Measurements from ENCODE around the gene C5orf24.
"Not testable (repeated sequence)": the region's sequence is repeated elsewhere in the genome, so short reads cannot be mapped to it uniquely, and the experiment has no call there.

C5orf24 gene

DNA sequence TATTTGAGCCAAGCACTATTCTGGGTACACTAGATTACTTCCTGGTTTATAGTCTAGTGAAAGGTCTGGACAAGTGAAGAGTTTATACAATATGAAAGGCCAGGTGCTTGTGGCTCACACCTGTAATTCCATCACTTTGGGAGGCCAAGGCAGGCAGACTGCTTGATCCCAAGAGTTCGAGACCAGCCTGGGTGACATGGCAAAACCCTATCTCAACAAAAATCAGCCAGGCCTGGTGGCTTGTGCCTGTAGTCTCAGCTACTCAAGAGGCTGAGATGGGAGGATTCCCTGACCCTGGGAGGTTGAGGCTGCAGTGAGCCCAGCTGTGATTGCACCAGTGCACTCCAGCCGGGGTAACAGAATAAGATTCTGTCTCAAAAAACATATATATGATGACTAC lies 18.9 kb downstream of the C5orf24 start:
- no peak for DNase-seq

DNA sequence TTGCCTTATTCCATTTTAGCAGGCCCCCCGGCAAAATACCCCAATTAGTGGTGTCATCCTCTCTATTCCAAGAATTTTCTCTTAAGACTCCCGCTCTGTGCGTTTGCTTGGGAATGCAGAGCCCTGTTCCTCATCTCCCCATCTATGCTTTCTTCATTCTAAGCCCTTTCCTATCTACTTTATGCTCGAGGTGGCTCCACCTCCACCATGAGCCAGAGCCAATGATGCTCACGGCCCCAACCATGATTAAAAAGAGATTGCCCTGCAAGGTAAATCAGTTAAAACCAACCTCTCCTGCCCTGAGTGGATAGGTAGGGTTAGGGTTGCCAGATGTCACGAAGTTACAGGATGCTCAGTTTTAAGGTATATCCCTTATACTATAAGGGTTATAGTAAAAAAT lies 27.7 kb downstream of the C5orf24 start:
- DNase-seq: no peak

DNA sequence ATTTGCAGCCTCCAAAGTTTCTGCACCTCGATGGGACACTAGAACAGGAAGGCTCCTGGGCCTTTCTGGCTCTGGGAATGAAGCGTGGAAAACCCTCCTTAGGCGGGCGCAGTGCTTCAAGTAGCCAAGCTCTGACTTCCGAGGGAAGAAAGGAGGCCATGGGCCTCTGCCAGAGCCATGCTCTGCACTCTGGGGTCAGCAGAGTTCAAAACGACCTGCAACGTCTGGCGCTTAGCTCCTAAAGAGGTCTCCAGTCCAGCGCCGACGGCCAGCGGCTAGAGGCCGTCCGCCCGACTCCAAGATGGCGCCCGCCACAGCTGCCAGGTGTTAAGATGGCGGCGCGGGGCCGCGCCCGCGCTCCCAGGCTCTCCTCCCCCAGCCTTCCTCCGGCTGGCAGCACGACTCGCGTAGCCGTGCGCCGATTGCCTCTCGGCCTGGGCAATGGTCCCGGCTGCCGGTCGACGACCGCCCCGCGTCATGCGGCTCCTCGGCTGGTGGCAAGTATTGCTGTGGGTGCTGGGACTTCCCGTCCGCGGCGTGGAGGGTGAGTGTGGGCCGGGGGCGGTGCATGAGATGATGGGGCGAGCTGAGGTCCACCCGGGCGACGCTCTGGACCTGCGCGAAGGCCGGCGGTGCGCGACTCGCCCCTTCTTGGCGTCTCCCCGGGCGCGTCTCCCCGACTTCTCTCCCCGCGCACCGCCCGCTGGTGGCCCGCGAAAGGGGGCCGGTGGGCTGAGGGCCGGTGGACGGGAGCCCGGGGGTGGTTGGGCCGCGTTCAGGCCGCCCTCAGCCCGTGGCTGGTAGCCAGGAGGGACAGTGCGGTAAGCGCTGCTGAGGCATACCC lies 28.4 kb downstream of the C5orf24 start, which contains the start of gene TXNDC15:
Gene TXNDC15, plus strand, starts transcription at position 385 of the 844 bp plus-strand sequence. Its CDS starts 57 bp downstream, at position 442.
- peak; percentile 45 for DNase-seq

DNA sequence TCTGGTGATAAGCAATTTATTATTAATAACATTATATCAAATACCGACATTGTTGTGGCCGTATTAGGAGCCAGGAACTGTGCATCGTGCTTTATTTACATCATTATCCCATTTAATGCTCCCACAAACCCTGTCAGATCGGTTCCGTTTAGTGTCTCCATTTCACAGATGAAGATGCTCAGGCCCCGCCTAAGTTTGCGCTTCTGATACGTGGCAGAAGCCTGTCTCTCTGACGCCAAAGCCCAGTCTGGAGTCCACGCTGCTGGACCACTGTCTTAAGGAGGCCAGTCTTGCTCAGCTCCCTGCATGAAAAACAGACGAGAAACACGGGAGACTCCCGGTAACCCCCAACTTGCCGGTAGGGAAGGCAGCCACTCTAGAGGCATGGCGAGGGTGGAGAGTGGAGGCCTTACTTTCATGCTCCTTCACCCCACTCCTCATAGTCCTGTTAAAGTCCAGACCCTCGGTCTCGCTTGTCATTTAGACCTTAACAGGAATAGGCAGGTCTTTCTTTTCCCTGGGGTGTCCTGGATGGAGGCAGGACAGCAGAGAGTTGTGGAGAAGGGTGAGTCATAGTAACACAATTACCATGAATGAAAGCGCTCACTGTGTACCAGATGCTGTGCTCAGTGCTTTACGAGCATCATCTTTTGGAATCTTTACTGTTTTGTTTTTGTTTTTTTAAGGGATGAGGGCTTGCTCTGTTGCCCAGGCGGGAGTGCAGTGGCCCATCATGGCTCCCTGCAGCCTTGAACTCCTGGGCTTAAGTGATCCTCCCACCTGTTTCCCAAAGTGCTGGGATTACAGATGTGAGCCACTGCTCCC lies 29.3 kb downstream of the C5orf24 start:
- no peak for DNase-seq

DNA sequence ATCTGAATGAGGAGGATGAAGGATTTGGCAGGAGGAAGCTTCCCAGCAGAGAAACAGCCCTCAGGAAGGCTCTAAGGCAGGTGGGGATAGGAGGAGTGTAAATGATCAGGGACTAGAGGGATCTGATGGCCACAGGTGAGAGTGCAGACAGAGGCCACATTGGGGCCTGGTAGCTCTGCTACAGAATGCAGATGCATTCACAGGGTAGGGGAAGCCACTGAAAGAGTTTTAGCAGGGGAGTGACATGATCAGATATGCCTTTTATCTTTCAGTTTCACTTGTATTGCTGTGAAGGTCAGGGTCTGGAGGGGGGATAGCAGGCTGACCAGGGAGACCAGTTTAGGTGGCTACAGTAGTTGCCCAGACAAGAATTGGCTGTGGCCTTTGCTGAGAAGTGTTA lies 31.4 kb downstream of the C5orf24 start:
- no peak for DNase-seq

DNA sequence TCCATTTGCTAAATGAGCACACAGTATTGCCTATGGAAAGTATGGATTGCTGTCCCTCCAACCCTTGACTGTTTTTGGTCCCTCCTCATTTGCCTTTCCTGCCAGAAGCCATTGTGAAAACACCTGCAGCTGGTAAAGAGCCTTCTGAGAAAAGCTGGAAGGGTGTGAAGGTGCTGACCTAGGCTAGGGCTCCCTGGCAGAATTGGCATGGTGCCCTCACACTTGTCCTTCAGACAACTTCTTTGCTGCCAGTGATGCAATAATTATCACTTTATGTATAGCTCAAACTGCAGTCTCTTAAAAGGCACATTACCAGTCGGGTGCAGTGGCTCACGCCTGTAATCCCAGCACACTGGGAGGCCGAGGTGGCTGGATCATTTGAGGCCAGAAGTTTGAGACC lies 32.6 kb downstream of the C5orf24 start:
- no peak for DNase-seq

DNA sequence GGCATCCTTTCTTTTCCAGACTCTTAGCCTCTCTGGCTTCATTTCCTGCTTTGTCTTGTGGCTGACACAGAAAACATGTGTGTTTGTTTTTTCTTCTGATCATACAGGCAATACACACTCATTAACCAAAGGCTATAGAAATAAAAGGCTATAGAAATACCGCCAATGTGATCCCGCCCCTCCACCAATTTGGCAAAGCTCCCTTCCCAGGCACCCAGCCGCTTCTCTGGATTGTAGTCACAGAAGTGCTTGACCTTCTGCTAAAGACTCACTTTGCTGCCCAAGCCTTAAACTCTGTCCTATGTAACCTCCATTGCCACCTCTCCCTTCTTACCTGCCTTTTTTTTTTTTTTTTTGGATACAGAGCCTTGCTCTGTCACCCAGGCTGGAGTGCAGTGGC lies 33.7 kb downstream of the C5orf24 start:
- no peak for DNase-seq

DNA sequence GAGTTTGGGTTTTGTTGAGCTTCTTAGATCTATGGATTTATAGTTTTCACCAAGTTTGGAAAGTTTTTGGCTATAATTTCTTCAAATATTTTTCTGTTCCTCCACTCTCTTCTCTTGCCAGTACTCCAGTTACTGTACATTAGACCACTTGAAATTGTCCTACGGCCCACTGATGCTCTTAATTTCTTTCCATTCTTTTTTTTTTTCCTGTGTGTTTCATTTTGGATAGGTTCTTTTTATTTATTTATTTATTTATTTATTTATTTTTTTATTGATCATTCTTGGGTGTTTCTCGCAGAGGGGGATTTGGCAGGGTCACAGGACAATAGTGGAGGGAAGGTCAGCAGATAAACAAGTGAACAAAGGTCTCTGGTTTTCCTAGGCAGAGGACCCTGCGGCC lies 35.2 kb downstream of the C5orf24 start:
- DNase-seq: not testable (repeated sequence)

DNA sequence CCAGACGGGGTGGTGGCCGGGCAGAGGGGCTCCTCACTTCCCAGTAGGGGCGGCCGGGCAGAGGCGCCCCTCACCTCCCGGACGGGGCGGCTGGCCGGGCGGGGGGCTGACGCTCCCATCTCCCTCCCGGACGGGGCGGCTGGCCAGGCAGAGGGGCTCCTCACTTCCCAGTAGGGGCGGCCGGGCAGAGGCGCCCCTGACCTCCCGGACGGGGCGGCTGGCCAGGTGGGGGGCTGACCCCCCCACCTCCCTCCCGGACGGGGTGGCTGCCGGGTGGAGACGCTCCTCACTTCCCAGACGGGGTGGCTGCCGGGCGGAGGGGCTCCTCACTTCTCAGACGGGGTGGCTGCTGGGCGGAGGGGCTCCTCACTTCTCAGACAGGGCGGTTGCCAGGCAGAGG lies 35.9 kb downstream of the C5orf24 start:
- DNase-seq: not testable (repeated sequence)

DNA sequence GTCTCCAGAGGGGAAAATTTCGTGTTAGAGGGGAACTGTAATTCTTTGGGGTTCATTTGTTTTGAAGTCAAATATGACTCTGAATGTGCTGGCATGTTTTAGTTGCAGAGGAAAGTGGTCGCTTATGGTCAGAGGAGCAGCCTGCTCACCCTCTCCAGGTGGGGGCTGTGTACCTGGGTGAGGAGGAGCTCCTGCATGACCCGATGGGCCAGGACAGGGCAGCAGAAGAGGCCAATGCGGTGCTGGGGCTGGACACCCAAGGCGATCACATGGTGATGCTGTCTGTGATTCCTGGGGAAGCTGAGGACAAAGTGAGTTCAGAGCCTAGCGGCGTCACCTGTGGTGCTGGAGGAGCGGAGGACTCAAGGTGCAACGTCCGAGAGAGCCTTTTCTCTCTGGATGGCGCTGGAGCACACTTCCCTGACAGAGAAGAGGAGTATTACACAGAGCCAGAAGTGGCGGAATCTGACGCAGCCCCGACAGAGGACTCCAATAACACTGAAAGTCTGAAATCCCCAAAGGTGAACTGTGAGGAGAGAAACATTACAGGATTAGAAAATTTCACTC lies 41.9 kb downstream of the C5orf24 start:
- DNase-seq: no peak

DNA sequence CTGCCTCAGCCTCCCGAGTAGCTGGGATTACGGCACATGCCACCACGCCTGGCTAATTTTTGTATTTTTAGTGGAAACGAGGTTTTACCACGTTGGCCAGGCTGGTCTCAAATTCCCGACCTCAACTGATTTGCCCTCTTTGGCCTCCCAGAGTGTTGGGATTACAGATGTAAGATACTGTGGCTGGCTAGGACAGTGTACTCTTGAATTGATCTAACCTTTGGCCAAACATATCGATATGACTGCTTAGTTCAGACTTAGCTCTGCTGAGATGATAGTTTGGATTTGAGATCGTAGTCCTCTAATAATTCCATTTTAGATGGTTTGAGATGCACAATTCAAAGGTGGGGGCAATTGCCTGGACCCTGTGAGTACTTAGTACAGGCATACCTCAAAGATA lies 43.6 kb downstream of the C5orf24 start:
- no peak for DNase-seq

DNA sequence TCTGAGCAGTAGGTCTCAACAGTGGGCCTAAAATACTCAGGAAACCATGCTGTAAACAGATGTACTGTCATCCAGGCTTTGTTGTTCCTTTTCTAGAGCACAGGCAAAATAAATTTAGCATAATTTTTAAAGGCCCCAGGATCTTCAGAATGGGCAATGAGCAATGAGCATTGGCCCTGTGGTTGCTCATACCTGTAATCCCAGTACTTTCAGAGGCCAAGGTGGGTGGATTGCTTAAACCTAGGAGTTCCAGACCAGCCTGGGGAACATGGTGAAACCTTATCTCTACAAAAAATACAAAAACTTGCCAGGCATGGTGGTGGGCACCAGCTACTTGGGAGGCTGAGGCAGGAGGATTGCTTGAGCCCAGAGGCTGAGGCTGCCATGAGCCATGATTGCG lies 45.7 kb downstream of the C5orf24 start:
- no peak for DNase-seq

DNA sequence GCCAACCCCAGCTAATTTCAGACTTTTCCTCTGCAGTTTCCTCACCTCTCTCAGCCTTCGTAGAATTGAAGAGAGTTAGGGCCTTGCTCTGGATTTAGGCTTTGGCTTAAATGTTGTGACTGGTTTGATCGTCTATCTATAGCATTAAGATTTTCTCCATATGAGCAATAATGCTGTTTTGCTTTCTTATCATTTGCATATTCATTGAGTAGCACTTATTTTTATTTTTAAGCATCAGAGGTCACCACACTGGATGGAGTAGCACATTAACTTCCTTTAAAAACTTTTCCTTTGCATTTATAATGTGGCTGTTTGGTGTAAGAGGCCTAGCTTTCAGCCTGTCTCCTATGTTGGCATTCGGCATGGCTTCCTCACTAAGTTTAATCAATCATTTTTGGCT lies 46.5 kb downstream of the C5orf24 start:
- DNase-seq: no peak

DNA sequence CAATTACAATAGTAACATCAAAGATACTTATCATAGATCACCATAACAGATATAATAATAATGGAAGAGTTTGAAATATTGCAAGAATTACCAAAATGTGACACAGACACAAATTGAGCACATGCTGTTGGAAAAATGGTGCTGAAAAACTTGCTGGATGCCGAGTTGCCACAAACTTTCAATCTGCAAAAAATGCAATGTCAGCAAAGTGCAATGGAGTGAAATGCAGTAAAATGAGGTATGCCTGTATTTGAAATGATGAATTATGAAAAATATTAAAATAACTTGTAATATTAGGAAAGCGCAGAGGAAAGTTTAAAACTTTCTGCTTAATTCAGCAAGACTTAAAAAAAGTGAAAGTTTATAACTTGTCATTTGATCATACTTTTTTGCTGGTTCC lies 47.2 kb downstream of the C5orf24 start:
- no peak for DNase-seq

DNA sequence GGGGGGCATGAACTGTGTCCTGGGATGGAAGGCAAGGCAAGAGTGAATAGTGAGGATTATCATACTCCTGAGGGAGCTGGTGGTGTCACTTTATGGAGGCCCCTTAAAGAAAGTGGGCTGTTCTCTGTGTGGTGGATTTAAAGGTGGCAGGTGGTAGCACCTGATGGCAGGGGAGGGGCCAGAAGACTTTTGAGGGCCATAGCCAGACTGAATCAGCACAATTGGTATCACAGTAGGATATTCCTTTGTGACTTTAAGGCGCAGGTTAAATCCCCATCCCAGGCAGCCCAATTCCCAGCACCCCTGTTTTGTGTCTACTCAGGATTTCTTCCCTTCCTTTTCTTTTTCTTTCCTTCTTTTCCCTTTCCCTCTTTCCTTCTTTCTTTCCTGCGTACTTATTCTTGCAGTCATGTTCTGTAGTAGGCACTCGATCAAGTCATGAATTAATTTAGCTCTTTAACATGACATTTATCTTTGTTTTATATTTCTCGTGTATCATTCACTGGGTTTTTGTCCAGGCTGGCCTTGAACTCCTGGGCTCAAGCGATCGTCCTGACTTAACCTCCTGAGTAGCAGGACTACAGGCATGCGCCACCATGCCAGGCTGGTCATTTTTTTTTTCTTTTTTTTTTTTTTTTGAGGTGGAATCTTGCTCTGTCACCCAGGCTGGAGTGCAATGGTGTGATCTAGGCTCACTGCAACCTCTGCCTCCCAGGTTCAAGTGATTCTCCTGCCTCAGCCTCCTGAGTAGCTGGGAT lies 48.2 kb downstream of the C5orf24 start:
- no peak for DNase-seq

DNA sequence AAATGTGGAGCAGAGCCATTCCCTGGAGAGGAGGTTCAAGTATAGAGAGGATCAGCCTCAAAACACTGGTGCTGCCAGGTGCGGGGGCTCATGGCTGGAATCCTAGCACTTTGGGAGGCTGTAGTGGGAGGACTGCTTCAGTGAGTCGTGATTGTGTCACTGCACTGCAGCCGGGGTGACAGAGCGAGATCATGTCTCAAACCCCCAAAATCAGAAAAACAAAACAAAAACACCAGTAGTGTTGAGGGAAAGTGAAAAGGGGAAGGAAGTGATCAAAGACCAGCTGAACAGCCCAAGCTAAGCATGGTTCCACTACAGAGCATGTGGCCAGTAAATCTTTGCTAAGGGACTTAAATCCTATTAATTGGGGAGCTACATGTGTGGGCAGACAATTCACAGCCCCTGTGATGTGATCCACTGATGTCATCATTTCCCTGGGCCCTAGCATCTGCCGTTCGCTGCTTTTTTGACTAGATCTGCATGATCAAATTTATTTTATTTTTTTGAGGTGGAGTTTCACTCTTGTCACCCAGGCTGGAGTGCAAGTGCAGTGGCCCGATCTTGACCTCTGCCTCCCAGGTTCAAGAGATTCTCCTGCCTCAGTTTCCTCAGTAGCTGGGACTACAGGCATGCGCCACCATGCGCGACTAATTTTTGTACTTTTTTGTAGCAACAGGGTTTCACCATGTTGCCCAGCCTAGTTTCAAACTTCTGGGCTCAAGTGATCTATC lies 56.5 kb downstream of the C5orf24 start:
- DNase-seq: no peak

DNA sequence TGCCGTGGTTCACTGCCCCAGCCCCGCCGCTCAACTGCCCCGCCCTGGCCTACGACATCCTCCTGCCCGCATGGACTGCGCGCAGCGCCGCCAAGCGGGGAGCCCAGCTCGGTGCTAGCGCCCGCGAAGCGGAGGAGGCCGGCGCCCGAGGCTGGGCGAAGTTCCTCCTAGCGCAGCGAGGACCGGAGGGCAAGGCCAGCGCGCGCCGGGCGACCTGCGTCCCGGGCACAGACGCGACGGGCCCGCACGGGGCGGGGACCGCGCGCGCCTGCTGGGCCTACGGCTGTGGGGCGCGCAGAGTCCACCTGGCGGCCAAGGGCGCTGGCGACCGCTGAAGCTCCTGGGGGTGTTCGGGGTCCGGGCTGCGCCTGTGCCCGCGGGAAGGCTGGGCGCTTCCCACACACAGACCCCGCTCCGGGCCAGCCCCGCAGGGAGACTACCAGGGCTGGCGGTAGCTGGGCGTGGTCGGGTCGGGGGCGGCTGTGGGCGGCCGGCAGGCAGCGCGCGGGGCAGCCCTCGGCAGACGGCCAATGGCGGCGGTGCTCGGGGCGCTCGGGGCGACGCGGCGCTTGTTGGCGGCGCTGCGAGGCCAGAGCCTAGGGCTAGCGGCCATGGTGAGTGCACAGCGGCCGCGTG lies 59.0 kb downstream of the C5orf24 start, which contains the start of gene PCBD2:
Gene PCBD2, plus strand, starts transcription at position 522 of the 636 bp plus-strand sequence. Its CDS starts 9 bp downstream, at position 531.
- DNase-seq: peak; percentile 48

DNA sequence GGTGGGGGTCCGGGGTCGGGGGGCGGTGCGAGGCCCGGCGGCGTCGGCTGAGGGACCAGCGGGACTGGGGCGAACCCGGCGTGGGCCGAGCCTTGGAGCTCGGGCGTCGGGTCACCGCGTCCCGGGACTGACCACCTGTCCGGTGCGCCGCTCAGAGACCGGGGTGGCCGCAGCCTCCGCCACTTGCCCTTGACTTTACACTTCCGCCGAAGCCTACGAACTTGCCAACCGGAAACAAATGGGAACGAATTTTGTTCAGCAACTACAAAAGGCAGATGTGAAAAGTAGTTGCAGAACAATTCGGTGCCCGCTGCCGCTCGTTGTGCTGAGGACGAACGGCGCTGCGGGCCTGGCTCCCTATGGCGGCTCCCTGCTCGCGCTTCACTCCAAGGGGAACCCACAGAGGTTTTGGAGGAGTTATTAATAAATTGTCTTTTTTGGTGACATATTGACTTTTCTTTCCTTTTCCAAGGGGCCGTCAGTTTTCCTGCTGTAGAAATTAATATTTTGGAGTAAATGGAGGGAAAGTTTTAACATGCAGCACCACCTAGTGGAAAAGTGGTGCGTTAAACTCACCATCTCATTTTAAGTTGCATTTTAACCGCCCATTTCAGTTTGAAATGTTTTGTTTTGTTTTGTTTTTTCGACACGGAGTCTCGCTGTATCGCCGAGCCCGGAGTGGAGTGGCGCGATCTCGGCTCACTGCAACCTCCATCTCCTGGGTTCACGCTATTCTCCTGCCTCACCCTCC lies 59.7 kb downstream of the C5orf24 start:
- DNase-seq: peak; percentile 6

DNA sequence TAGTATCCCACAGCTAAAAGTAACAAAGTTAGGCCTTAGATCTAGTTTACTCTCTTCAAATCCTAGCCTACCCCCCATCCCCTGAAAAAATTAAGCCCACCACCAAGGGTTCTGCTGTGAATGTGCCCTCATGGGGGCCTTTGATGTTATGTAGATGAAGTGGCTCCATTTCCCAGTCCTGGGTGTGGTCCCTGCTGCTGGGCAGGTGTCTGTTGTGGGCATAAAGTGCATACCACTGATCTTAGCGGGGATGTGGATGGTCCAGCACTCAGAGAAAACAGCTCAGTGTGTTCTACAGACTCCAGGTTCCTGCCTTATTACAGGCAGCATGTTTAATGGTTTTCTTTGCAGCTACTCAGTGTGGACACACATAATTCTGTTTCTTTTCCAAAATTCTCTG lies 61.0 kb downstream of the C5orf24 start:
- no peak for DNase-seq
